ENCODE data around the gene ZNF282. TPM values are rescaled to one million over a fixed set of nuclear protein-coding genes. Genes with fewer than 3 reads are reported as not detected.

Gene ZNF282
- total and polyA plus RNA-seq, 10 donors: 4.7 to 25.8 (median 18.1) TPM

DNA sequence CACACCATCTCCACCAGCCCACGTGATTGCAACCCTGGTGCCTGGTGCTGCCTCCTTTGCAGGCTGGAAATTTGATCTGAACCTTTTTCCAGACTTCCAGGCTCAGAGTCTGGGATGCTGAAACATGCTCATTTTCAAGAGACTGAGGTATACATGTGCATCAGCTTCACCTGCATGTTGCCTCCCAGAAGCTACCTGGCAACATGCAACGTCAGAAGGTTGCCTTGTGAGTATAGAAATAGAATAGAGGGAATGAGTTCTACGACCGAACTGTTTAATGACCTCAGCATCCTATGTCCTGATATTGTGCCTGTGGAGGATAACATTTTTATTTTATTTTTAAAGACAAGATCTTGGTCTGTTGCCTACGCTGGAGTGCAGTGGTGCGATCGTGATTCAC is 42.2 kb downstream of the ZNF282 start:
- Histone ChIP-seq H3K27ac (no peak overlapping the region), H3K36me3 (no peaks in the 10 kb centered on the region), H3K27me3 (replicated peaks in 1 of 7) (peaks cover 0 to 32% (median 0%) of the 10 kb centered on the region in 7 donors), H3K4me3 (no peak overlapping the region), H3K4me1 (peaks cover 4 to 41% (median 27%) of the 10 kb centered on the region in 6 donors), H3K9me3 (peaks cover 0 to 2% (median 0%) of the 10 kb centered on the region in 8 donors)
- WGBS, 5 donors: 84 to 88% (median 86%) methylated on average over 7 of the region's 7 CpGs
- intact Hi-C loops (cut with DNase I; ENCODE audit: low total_unique reads): no loop called here
- TF ChIP-seq POLR2A (IDR thresholded peaks at IDR 0.05): no peak
- TF ChIP-seq POLR2AphosphoS5 (IDR thresholded peaks at IDR 0.05): no peak
- TF ChIP-seq, protein P1, sequence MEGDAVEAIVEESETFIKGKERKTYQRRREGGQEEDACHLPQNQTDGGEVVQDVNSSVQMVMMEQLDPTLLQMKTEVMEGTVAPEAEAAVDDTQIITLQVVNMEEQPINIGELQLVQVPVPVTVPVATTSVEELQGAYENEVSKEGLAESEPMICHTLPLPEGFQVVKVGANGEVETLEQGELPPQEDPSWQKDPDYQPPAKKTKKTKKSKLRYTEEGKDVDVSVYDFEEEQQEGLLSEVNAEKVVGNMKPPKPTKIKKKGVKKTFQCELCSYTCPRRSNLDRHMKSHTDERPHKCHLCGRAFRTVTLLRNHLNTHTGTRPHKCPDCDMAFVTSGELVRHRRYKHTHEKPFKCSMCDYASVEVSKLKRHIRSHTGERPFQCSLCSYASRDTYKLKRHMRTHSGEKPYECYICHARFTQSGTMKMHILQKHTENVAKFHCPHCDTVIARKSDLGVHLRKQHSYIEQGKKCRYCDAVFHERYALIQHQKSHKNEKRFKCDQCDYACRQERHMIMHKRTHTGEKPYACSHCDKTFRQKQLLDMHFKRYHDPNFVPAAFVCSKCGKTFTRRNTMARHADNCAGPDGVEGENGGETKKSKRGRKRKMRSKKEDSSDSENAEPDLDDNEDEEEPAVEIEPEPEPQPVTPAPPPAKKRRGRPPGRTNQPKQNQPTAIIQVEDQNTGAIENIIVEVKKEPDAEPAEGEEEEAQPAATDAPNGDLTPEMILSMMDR (IDR thresholded peaks at IDR 0.05 in 8 of 11, conservative IDR thresholded peaks at IDR 0.05 in 3 of 11): no peak
- DNase-seq: no peak

DNA sequence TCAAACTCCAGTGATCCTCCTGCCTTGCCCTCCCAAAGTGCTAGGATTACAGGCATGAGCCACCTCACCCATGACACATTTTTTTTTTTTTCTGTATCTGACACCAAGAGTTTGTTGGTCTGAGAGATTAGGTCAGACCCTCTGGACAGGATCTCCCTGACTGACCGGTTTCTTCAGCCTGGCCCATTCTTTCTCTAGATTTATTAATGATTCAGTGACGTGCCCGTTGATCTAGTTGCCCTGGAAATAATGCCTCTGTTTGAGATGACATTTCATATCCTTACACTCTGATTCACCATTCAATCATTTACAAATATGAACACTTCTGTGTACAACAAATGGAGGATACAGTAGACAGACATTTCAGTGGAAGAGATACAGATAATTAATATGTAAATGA is 42.7 kb downstream of the ZNF282 start:
- Histone ChIP-seq H3K36me3 (no peaks in the 10 kb centered on the region), H3K27ac (no peak overlapping the region), H3K4me1 (peaks cover 4 to 41% (median 27%) of the 10 kb centered on the region in 6 donors), H3K27me3 (replicated peaks in 1 of 7) (peaks cover 0 to 26% (median 0%) of the 10 kb centered on the region in 7 donors), H3K9me3 (peaks cover 0 to 8% (median 2%) of the 10 kb centered on the region in 8 donors), H3K4me3 (peak overlapping the region in 1 of 8 donors; percentile 82)
- WGBS, 5 donors: 84 to 91% (median 90%) methylated on average over 3 of the region's 3 CpGs
- intact Hi-C loops (cut with DNase I; ENCODE audit: low total_unique reads): no loop called here
- no peak for DNase-seq
- TF ChIP-seq POLR2AphosphoS5 (IDR thresholded peaks at IDR 0.05) (no peak), POLR2A (IDR thresholded peaks at IDR 0.05) (no peak)
- TF ChIP-seq, protein P1 (IDR thresholded peaks at IDR 0.05 in 8 of 11, conservative IDR thresholded peaks at IDR 0.05 in 3 of 11): no peak

DNA sequence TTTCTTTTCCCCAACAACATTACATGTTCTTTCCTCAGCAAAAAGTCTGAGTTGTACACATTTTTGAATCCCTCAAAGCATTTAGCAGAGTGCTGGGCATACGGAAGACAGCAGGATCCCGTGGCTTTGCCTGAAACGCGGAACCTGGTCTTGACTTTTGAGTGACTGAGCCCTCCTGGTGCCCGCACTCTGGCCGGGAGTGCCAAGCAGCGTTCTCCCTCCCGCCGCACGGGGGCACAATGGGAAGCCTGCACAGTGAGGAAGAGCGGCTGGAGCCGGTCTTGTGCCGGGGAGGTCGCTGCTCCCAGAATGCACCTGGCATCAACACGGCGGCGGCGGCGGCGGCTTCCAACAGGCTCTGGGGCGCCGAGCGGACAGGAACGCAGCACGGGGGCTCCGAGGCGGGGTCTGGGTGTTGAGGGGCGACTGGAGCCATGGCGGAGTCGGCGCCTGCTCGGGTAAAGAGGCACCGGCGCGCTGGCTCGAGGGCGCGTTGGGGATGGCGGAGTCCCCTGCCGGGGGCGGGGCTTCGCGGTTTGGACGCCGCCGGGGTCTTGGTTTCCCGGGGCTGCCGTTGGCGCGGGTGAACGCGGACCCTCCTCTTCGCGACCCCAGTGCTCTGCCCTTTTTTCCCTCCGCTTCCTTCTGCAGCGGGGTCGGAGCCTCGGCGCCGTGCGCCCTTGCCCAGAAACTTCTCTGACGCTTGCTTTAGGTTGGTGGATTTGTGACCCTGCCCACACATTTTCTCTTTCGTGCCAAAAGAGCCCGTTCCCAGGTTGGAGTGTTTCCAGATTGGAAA is 44.2 kb downstream of the ZNF282 start, which contains the start of gene ZNF212:
TSS of gene ZNF212 (plus strand) at position 307 of the 799 bp plus-strand sequence. CDS start at position 435, 128 bp downstream.
- peaks cover 0 to 8% (median 2%) of the 10 kb centered on the region in 8 donors for H3K9me3 ChIP-seq
- peaks cover 4 to 48% (median 27%) of the 10 kb centered on the region in 6 donors for H3K4me1 ChIP-seq
- peak within 1 kb of the TSS; percentile 58 to 89 (median 80) for H3K27ac ChIP-seq
- H3K27me3 ChIP-seq (replicated peaks in 1 of 7): peaks cover 0 to 14% (median 0%) of the 10 kb centered on the region in 7 donors
- intact Hi-C loops (cut with DNase I; ENCODE audit: low total_unique reads): no loop called here
- no peaks in the 10 kb centered on the region for H3K36me3 ChIP-seq
- TF ChIP-seq, protein P1 (IDR thresholded peaks at IDR 0.05 in 8 of 11, conservative IDR thresholded peaks at IDR 0.05 in 3 of 11): peak; percentile 66 to 97 (median 89)
- TF ChIP-seq POLR2AphosphoS5 (IDR thresholded peaks at IDR 0.05) (peak; percentile 86 to 89 (median 88)), POLR2A (IDR thresholded peaks at IDR 0.05) (no peak)
- peak; percentile 98 for DNase-seq
- WGBS, 5 donors: 0 to 1% (median 1%) methylated on average over 44 to 64 of the region's 64 CpGs
- peak within 1 kb of the TSS; percentile 82 to 100 (median 96) for H3K4me3 ChIP-seq

DNA sequence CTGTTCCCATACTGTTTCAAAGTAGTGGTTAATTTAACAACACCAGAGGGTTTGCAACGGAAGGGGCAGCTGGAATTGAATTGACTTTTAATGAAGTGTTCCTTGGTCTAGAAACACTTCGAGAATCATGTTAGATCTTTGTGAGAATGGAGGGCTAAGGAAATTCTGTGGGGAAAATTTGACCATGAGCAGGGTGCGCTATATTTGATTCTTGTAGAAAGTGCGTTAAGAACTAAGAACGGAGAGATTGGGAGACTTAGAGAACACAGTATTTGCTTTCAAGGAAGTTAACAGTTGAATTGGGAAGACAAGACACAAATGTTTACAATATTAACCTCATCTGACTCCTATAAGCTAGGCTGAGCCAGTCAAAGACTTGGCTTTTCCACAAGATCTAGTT is 45.3 kb downstream of the ZNF282 start:
- TF ChIP-seq POLR2A (IDR thresholded peaks at IDR 0.05) (no peak), POLR2AphosphoS5 (IDR thresholded peaks at IDR 0.05) (no peak)
- TF ChIP-seq, protein P1 (IDR thresholded peaks at IDR 0.05 in 8 of 11, conservative IDR thresholded peaks at IDR 0.05 in 3 of 11): no peak
- H3K27me3 ChIP-seq (replicated peaks in 1 of 7): peaks cover 0 to 8% (median 0%) of the 10 kb centered on the region in 7 donors
- peaks cover 4 to 59% (median 31%) of the 10 kb centered on the region in 6 donors for H3K4me1 ChIP-seq
- peaks cover 0 to 8% (median 2%) of the 10 kb centered on the region in 8 donors for H3K9me3 ChIP-seq
- DNase-seq: no peak
- no peak overlapping the region for H3K27ac ChIP-seq
- intact Hi-C loops (cut with DNase I; ENCODE audit: low total_unique reads): no loop called here
- 75 to 86% (median 82%) methylated on average over 5 of the region's 5 CpGs for WGBS, 5 donors
- H3K4me3 ChIP-seq: peak overlapping the region in 7 of 8 donors; percentile 82 to 100 (median 95)
- no peaks in the 10 kb centered on the region for H3K36me3 ChIP-seq

Data from spleen (tissue), 11 donors.